ENCODE measurements around the gene P2RX7.

The P2RX7 gene

GRCh38 chr12:121182222-121182893, 49.7 kb downstream of the P2RX7 start:
- Histone ChIP-seq H3K36me3 (no peaks in the 10 kb centered on the region), H3K27ac (no peak overlapping the region), H3K4me3 (ENCODE audit: low read depth in 1 of 2, low read length in 1 of 2) (no peak overlapping the region), H3K27me3 (no peaks in the 10 kb centered on the region), H3K4me1 (ENCODE audit: control insufficient read depth in 1 of 2, insufficient read depth in 1 of 2, low read depth in 1 of 2, low read length in 1 of 2) (no peaks in the 10 kb centered on the region), H3K9me3 (no peaks in the 10 kb centered on the region)
- no peak for TF ChIP-seq CTCF (IDR thresholded peaks at IDR 0.05)

DNA sequence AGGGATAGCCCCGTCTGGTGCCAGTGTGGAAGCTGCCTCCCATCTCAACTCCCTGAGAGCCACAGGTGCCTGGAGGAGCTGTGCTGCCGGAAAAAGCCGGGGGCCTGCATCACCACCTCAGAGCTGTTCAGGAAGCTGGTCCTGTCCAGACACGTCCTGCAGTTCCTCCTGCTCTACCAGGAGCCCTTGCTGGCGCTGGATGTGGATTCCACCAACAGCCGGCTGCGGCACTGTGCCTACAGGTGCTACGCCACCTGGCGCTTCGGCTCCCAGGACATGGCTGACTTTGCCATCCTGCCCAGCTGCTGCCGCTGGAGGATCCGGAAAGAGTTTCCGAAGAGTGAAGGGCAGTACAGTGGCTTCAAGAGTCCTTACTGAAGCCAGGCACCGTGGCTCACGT, 51.7 kb downstream of the P2RX7 start:
- no peak for TF ChIP-seq CTCF (IDR thresholded peaks at IDR 0.05)
- H3K27me3 ChIP-seq: no peaks in the 10 kb centered on the region
- H3K27ac ChIP-seq: no peak overlapping the region
- no peak overlapping the region for H3K4me3 ChIP-seq (ENCODE audit: low read depth in 1 of 2, low read length in 1 of 2)
- H3K36me3 ChIP-seq: no peaks in the 10 kb centered on the region
- no peaks in the 10 kb centered on the region for H3K4me1 ChIP-seq (ENCODE audit: control insufficient read depth in 1 of 2, insufficient read depth in 1 of 2, low read depth in 1 of 2, low read length in 1 of 2)
- H3K9me3 ChIP-seq: no peaks in the 10 kb centered on the region

DNA sequence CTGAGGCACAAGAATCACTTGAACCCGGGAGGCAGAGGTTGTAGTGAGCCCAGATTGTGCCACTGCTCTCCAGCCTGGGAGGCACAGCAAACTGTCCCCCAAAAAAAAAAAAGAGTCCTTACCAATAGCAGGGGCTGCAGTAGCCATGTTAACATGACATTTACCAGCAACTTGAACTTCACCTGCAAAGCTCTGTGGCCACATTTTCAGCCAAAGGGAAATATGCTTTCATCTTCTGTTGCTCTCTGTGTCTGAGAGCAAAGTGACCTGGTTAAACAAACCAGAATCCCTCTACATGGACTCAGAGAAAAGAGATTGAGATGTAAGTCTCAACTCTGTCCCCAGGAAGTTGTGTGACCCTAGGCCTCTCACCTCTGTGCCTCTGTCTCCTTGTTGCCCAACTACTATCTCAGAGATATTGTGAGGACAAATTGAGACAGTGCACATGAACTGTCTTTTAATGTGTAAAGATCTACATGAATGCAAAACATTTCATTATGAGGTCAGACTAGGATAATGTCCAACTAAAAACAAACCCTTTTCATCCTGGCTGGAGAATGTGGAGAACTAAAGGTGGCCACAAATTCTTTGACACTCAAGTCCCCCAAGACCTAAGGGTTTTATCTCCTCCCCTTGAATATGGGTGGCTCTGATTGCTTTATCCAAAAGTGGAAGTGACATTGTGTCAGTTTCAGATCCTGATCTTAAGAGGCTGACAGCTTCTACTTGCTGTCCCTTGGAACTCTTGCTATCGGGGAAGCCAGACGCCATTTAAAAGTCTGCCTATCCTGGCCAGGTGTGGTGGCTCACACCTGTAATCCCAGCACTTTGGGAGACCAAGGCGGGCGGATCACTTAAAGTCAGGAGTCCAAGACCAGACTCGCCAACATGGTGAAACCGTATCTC, 52.6 kb downstream of the P2RX7 start:
- Histone ChIP-seq H3K4me1 (ENCODE audit: control insufficient read depth in 1 of 2, insufficient read depth in 1 of 2, low read depth in 1 of 2, low read length in 1 of 2) (no peaks in the 10 kb centered on the region), H3K27me3 (no peaks in the 10 kb centered on the region), H3K36me3 (no peaks in the 10 kb centered on the region), H3K4me3 (ENCODE audit: low read depth in 1 of 2, low read length in 1 of 2) (no peak overlapping the region), H3K9me3 (no peaks in the 10 kb centered on the region), H3K27ac (no peak overlapping the region)
- no peak for TF ChIP-seq CTCF (IDR thresholded peaks at IDR 0.05)

DNA sequence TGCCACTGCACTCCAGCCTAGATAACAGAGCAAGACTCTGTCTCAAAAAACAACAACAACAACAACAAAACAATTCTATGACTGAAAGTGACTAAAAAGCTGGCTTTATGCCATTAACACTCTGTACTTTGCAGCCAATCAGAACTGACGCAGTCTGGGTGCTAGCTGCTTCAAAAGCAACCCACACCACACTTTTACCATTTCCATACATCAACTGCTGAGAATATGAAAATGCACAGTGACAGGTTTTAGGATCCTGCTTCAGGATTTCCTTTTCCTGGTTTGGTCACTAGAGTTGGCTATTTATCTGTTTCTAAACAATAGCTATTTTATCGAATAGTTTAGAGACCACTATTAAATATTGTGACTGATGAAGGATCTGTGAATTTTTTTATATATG, 54.1 kb downstream of the P2RX7 start:
- Histone ChIP-seq H3K36me3 (no peaks in the 10 kb centered on the region), H3K9me3 (no peaks in the 10 kb centered on the region), H3K27ac (no peak overlapping the region), H3K27me3 (no peaks in the 10 kb centered on the region), H3K4me3 (ENCODE audit: low read depth in 1 of 2, low read length in 1 of 2) (no peak overlapping the region), H3K4me1 (ENCODE audit: control insufficient read depth in 1 of 2, insufficient read depth in 1 of 2, low read depth in 1 of 2, low read length in 1 of 2) (peaks cover 0 to 4% of the 10 kb centered on the region in 2 experiments)
- no peak for TF ChIP-seq CTCF (IDR thresholded peaks at IDR 0.05)

DNA sequence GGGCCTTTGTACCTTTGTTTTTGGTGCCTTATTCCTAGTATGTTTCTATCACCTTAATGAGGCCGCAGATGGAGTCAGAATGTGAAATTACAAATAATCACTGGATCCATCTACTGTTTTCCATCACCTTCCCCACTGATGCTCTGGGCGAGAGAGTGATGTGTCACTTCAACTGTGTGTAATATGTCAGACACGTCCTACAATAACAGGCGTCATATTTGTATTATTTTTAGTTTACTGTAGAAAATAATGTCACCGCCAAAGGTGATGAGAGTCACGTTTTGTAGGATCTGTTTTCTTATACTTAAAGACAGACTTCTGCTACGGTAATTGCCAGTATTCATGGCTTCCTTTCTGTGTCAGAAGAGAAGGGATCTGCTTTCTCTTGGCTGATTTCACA, 54.8 kb downstream of the P2RX7 start:
- H3K9me3 ChIP-seq: no peaks in the 10 kb centered on the region
- no peaks in the 10 kb centered on the region for H3K36me3 ChIP-seq
- no peak overlapping the region for H3K27ac ChIP-seq
- no peaks in the 10 kb centered on the region for H3K27me3 ChIP-seq
- TF ChIP-seq CTCF (IDR thresholded peaks at IDR 0.05): no peak
- no peak overlapping the region for H3K4me3 ChIP-seq (ENCODE audit: low read depth in 1 of 2, low read length in 1 of 2)
- H3K4me1 ChIP-seq (ENCODE audit: control insufficient read depth in 1 of 2, insufficient read depth in 1 of 2, low read depth in 1 of 2, low read length in 1 of 2): peaks cover 0 to 4% of the 10 kb centered on the region in 2 experiments
